Transverse colon (tissue), 4 donors: Measurements from ENCODE around the gene VASP. TPM values are rescaled to one million over a fixed set of nuclear protein-coding genes. Genes with fewer than 3 reads are reported as not detected.
A peak's percentile ranks its signal among the peaks of the same experiment; 100 is the strongest.

ENCODE experiments used
- DNase-seq: peaks from one replicate; pipeline ENCODE4 v3.0.0-alpha.2; 2019
- H3K27ac ChIP-seq, 4 donors: fragments of 200-600 bp; sonication (generic); 2 replicates each; pipeline ENCODE4 v1.5.1; 2016 to 2018; ENCODE audit warnings: inconsistent platforms in 4 of 4
- H3K27me3 ChIP-seq: fragments of 200-600 bp; sonication (generic); 2 replicates; pipeline ENCODE4 v1.5.1; 2017; ENCODE audit warnings: inconsistent platforms
- H3K36me3 ChIP-seq, 4 donors: fragments of 200-600 bp; sonication (generic); 2 replicates each; pipeline ENCODE4 v1.5.1; 2017 to 2019; ENCODE audit warnings: inconsistent platforms in 4 of 4
- H3K4me1 ChIP-seq, 4 donors: fragments of 200-600 bp; sonication (generic); 2 replicates each; pipeline ENCODE4 v1.5.1; 2017 to 2020; ENCODE audit warnings: inconsistent platforms in 4 of 4
- H3K4me3 ChIP-seq, 4 donors: fragments of 200-600 bp; sonication (generic); 1 replicate in 1 of 4; 2 replicates in 3 of 4; pipeline versions ENCODE4 v1.5.1 to v1.6.1; 2017 to 2019; ENCODE audit warnings: inconsistent platforms in 4 of 4
- H3K9me3 ChIP-seq, 2 donors: fragments of 200-600 bp; sonication (generic); 2 replicates each; pipeline ENCODE4 v1.5.1; 2017 to 2019; ENCODE audit warnings: inconsistent platforms in 2 of 2
- CTCF ChIP-seq, 5 experiments: fragments of 200-600 bp in 3 of 5; fragments of 450-650 bp in 2 of 5; sonication (generic) in 3 of 5; IDR thresholded peaks; 1 replicate in 2 of 5; 2 replicates in 3 of 5; pipeline ENCODE4 v1.5.1; 2016 to 2017; ENCODE audit warnings: antibody characterized with exemption in 5 of 5, inconsistent platforms in 3 of 5, mild to moderate bottlenecking in 2 of 5, moderate library complexity in 1 of 5
- EP300 ChIP-seq: sonication (generic); formaldehyde crosslinking; IDR thresholded peaks from one replicate; pipeline ENCODE4 v1.6.1; 2017; ENCODE audit warnings: antibody characterized with exemption, low read depth
- POLR2A ChIP-seq: fragments of 450-650 bp; IDR thresholded peaks from one replicate; pipeline ENCODE4 v1.6.1; 2016; ENCODE audit warnings: antibody characterized with exemption, mild to moderate bottlenecking, moderate library complexity
- POLR2AphosphoS5 ChIP-seq, 3 donors: sonication (generic); formaldehyde crosslinking; IDR thresholded peaks; one replicate each; pipeline ENCODE4 v1.6.1; 2016; ENCODE audit warnings: antibody characterized with exemption in 3 of 3
- WGBS, 2 donors: methylation state at CpG; one replicate each; pipeline ENCODE4 v1.1.5; 2018; ENCODE audit warnings: low coverage in 1 of 2; 5-methylcytosine and 5-hydroxymethylcytosine counted together
- in situ Hi-C, 4 donors: fragments of 200-750 bp; cut with MboI; loops; one replicate each; pipeline versions ENCODE4 v1.15.0 to v1.15.1; 2017; ENCODE audit warnings: low sequenced_read_pairs in 3 of 4, low pct_ligation_motif_present in 1 of 4, low pct_unique_long_range_greater_than_20kb in 1 of 4
- intact Hi-C: fragments of 100-400 bp; cut with DNase I; formaldehyde crosslinking; loops from one replicate; pipeline ENCODE4 v1.15.1; 2023; ENCODE audit warnings: low total_unique reads
- total RNA-seq, 4 donors: library from RNA; depleted of rRNA; stranded (reverse); fragments of >200 nt; gene quantifications; one replicate each; pipeline ENCODE4 v1.1.0, GENCODE V29; 2016

The VASP gene
- total RNA-seq, 4 donors from 2014 or later = 167 to 465 (median 204) TPM

DNA sequence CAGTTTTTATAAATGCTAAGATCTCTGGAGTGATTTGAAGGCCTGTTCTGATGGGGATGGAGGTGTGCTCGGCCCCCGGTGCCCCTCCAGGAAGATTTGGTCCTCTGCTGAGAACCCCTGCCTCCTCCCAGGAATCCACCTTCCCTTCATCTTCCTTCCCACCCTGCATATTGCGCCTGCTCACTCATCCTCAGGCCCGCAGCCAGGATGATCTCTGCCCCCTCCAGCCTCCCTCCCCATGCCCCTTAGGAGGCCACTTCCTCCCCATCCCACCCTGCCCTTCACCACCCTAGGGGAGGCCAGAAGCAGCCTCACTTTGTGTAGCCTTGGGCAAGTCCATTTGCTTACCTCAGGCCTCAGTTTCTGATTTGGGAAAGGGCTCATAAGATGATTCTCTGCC is 19.7 kb downstream of the VASP start:
- H3K27ac ChIP-seq = no peak overlapping the region
- in situ Hi-C loops (no loop called here), intact Hi-C loops (no loop called here)
- H3K36me3 ChIP-seq = peaks cover 0 to 40% (median 19%) of the 10 kb centered on the region in 4 donors
- no peaks in the 10 kb centered on the region for H3K27me3 ChIP-seq
- WGBS, 2 donors = 90 to 93% methylated on average over 4 of the region's 4 CpGs
- peaks cover 0 to 4% of the 10 kb centered on the region in 2 donors for H3K9me3 ChIP-seq
- H3K4me1 ChIP-seq = peaks cover 13 to 33% (median 19%) of the 10 kb centered on the region in 4 donors
- TF ChIP-seq POLR2AphosphoS5 (IDR thresholded peaks at IDR 0.05) = no peak
- TF ChIP-seq POLR2A = no peak
- no peak for TF ChIP-seq CTCF (IDR thresholded peaks at IDR 0.05)
- TF ChIP-seq EP300 = no peak
- DNase-seq = no peak
- no peak overlapping the region for H3K4me3 ChIP-seq

DNA sequence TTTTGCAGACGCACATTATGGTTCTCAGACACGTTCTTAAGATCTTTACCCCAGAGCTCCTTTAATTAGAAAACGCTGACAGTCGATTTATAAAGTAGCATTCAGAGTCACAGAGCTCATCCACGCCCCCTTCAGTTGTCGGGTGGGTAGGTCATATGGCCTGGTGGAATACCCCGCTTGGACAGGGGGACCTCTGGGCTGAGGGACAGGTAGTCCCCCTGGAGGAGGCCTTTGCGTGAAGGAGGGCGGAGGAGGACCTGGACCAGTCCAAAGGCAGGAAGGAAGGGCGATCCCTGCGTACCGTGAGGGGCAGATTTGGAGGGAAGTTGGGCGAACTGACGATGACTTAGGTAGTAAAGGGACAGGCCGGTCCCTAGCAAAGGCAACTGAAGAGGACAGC is 20.5 kb downstream of the VASP start:
- in situ Hi-C loops = no loop called here
- intact Hi-C loops = no loop called here
- H3K27ac ChIP-seq = peak overlapping the region in 2 of 4 donors; percentile 66 to 69
- no peaks in the 10 kb centered on the region for H3K27me3 ChIP-seq
- H3K36me3 ChIP-seq = peaks cover 0 to 32% (median 16%) of the 10 kb centered on the region in 4 donors
- H3K9me3 ChIP-seq = peaks cover 0 to 4% of the 10 kb centered on the region in 2 donors
- DNase-seq = no peak
- WGBS, 2 donors = 78 to 79% methylated on average over 8 to 15 of the region's 15 CpGs
- no peak overlapping the region for H3K4me3 ChIP-seq
- TF ChIP-seq EP300 = no peak
- no peak for TF ChIP-seq CTCF (IDR thresholded peaks at IDR 0.05)
- TF ChIP-seq POLR2A = no peak
- TF ChIP-seq POLR2AphosphoS5 (IDR thresholded peaks at IDR 0.05) = no peak
- peaks cover 13 to 26% (median 19%) of the 10 kb centered on the region in 4 donors for H3K4me1 ChIP-seq

- peak overlapping the region in 3 of 4 donors; percentile 29 to 54 (median 40) for H3K4me3 ChIP-seq
- peaks cover 0 to 4% of the 10 kb centered on the region in 2 donors for H3K9me3 ChIP-seq
- peaks cover 0 to 32% (median 15%) of the 10 kb centered on the region in 4 donors for H3K36me3 ChIP-seq
- in situ Hi-C loops (no loop called here), intact Hi-C loops (no loop called here)
- no peaks in the 10 kb centered on the region for H3K27me3 ChIP-seq
- WGBS, 2 donors = 33 to 40% methylated on average over 1 to 17 of the region's 17 CpGs
- no peak for DNase-seq
- H3K4me1 ChIP-seq = peaks cover 13 to 25% (median 19%) of the 10 kb centered on the region in 4 donors
- peak overlapping the region in 3 of 4 donors; percentile 19 to 69 (median 66) for H3K27ac ChIP-seq
- TF ChIP-seq CTCF (IDR thresholded peaks at IDR 0.05) = no peak
- TF ChIP-seq EP300 = no peak
- peak in 2 of 3 donors; percentile 14 to 39 for TF ChIP-seq POLR2AphosphoS5 (IDR thresholded peaks at IDR 0.05)
- TF ChIP-seq POLR2A = no peak
Measured at GRCh38 chr19:45528149-45528743, 21.0 kb downstream of the VASP start.

- 8% methylated on average over 40 of the region's 49 CpGs; no CpG with 5 or more reads in 1 of the 2 donors for WGBS, 2 donors
Measured at GRCh38 chr19:45528744-45529419, 21.6 kb downstream of the VASP start.

More at GRCh38 chr19:45528744-45529419, 21.6 kb downstream of the VASP start:
- Histone ChIP-seq H3K27ac (peak overlapping the region; percentile 51 to 69 (median 63)), H3K4me3 (peak overlapping the region in 3 of 4 donors; percentile 29 to 54 (median 40)), H3K36me3 (peaks cover 0 to 29% (median 14%) of the 10 kb centered on the region in 4 donors), H3K9me3 (peaks cover 0 to 4% of the 10 kb centered on the region in 2 donors), H3K27me3 (no peaks in the 10 kb centered on the region), H3K4me1 (peaks cover 13 to 21% (median 18%) of the 10 kb centered on the region in 4 donors)
- intact Hi-C loops (no loop called here), in situ Hi-C loops (no loop called here)
- TF ChIP-seq CTCF (IDR thresholded peaks at IDR 0.05) = peak in 2 of 5 experiments; percentile 11 to 19
- TF ChIP-seq POLR2AphosphoS5 (IDR thresholded peaks at IDR 0.05) = peak in 1 of 3 donors; percentile 60
- TF ChIP-seq EP300 = no peak
- peak; percentile 77 for DNase-seq
